Endothelial cell (in vitro differentiated cells): ENCODE data around the gene SHC3. TPM values are rescaled to one million over a fixed set of nuclear protein-coding genes. Genes with fewer than 3 reads are reported as not detected.

Experiments used
- DNase-seq: peaks from one replicate; pipeline ENCODE4 v3.0.0; 2021; ENCODE audit warnings: low spot score
- H3K27ac Mint-ChIP-seq: one replicate; pipeline ENCODE4 v1.8.0; 2021; ENCODE audit warnings: mixed read lengths, inconsistent platforms; ENCODE audit not compliant: unreplicated experiment
- H3K27me3 Mint-ChIP-seq: one replicate; pipeline ENCODE4 v1.8.0; 2021; ENCODE audit warnings: mild to moderate bottlenecking, moderate library complexity, mixed read lengths, inconsistent platforms; ENCODE audit not compliant: unreplicated experiment
- H3K36me3 Mint-ChIP-seq: one replicate; pipeline ENCODE4 v1.8.0; 2021; ENCODE audit warnings: mild to moderate bottlenecking, low read depth, mixed read lengths, inconsistent platforms; ENCODE audit not compliant: unreplicated experiment
- H3K4me1 Mint-ChIP-seq: one replicate; pipeline ENCODE4 v1.8.0; 2021; ENCODE audit warnings: mild to moderate bottlenecking, mixed read lengths, inconsistent platforms; ENCODE audit not compliant: unreplicated experiment
- H3K4me3 Mint-ChIP-seq: one replicate; pipeline ENCODE4 v1.8.0; 2021; ENCODE audit warnings: mild to moderate bottlenecking, mixed read lengths, inconsistent platforms; ENCODE audit not compliant: unreplicated experiment
- H3K9me3 Mint-ChIP-seq: one replicate; pipeline ENCODE4 v1.8.0; 2021; ENCODE audit warnings: mixed read lengths, inconsistent platforms; ENCODE audit not compliant: unreplicated experiment
- total RNA-seq: library from RNA; stranded (reverse); fragmentation: NEBNext Ultra II Directional; extraction: Animal tissue kit (Norgen Biotek cat#: 25700); gene quantifications from one replicate; pipeline ENCODE4 v1.2.1, GENCODE V29; 2021; ENCODE audit not compliant: unreplicated experiment
- TF ChIP-seq, protein P1 (sequence below): fragments of 200-600 bp; sonication (generic); IDR thresholded peaks from one replicate; pipeline ENCODE4 v1.5.0; 2021; ENCODE audit warnings: antibody characterized with exemption; ENCODE audit not compliant: unreplicated experiment

Gene SHC3
- total RNA-seq, 1 donor from 2014 or later = 6.5 TPM

- Mint-ChIP-seq H3K27ac (no peak overlapping the region), H3K36me3 (no peaks in the 10 kb centered on the region), H3K27me3 (no peaks in the 10 kb centered on the region), H3K4me1 (no peaks in the 10 kb centered on the region), H3K9me3 (no peaks in the 10 kb centered on the region), H3K4me3 (no peak overlapping the region)
- no peak for DNase-seq
- TF ChIP-seq, protein P1, sequence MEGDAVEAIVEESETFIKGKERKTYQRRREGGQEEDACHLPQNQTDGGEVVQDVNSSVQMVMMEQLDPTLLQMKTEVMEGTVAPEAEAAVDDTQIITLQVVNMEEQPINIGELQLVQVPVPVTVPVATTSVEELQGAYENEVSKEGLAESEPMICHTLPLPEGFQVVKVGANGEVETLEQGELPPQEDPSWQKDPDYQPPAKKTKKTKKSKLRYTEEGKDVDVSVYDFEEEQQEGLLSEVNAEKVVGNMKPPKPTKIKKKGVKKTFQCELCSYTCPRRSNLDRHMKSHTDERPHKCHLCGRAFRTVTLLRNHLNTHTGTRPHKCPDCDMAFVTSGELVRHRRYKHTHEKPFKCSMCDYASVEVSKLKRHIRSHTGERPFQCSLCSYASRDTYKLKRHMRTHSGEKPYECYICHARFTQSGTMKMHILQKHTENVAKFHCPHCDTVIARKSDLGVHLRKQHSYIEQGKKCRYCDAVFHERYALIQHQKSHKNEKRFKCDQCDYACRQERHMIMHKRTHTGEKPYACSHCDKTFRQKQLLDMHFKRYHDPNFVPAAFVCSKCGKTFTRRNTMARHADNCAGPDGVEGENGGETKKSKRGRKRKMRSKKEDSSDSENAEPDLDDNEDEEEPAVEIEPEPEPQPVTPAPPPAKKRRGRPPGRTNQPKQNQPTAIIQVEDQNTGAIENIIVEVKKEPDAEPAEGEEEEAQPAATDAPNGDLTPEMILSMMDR = no peak
These were observed 134.5 kb downstream of the SHC3 start for GRCh38 chr9:89044104-89044503.

DNA sequence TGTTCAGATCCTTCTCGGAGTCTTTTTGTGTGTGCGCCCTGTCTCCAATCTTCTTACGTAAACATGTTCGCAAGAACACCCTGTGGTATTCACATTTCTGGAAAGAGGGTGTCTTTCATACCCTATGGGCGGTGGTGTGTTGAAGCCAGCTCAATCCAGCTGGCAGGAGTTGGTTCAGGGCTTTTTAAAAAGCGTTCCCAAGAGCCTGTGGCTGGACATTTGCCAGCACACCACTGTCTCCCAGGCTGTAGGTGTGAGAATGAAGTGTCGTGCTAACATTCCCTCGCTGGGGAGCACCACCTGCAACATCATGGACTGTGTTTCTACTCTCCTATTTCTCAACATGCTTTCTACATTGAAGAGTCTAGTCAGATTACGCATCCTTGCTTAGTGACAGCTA lies 135.6 kb downstream of the SHC3 start:
- Mint-ChIP-seq H3K27me3 (no peaks in the 10 kb centered on the region), H3K9me3 (no peaks in the 10 kb centered on the region), H3K36me3 (no peaks in the 10 kb centered on the region), H3K4me1 (no peaks in the 10 kb centered on the region), H3K27ac (no peak overlapping the region), H3K4me3 (no peak overlapping the region)
- no peak for DNase-seq
- TF ChIP-seq, protein P1 = no peak

GRCh38 chr9:89039664-89040063 lies 139.0 kb downstream of the SHC3 start:
- Mint-ChIP-seq H3K27me3 (no peaks in the 10 kb centered on the region), H3K4me3 (no peak overlapping the region), H3K36me3 (no peaks in the 10 kb centered on the region), H3K27ac (no peak overlapping the region), H3K4me1 (no peaks in the 10 kb centered on the region), H3K9me3 (no peaks in the 10 kb centered on the region)
- TF ChIP-seq, protein P1 = no peak
- no peak for DNase-seq

GRCh38 chr9:89039104-89039465 lies 139.5 kb downstream of the SHC3 start:
- Mint-ChIP-seq H3K27me3 (no peaks in the 10 kb centered on the region), H3K36me3 (no peaks in the 10 kb centered on the region)

GRCh38 chr9:89038382-89039103 lies 140.1 kb downstream of the SHC3 start:
- Mint-ChIP-seq H3K27ac (no peak overlapping the region), H3K27me3 (no peaks in the 10 kb centered on the region), H3K36me3 (no peaks in the 10 kb centered on the region), H3K9me3 (no peaks in the 10 kb centered on the region), H3K4me1 (no peaks in the 10 kb centered on the region), H3K4me3 (no peak overlapping the region)
- DNase-seq = no peak
- TF ChIP-seq, protein P1 = no peak

More at GRCh38 chr9:89039104-89039465, 139.5 kb downstream of the SHC3 start:
- no peaks in the 10 kb centered on the region for H3K4me1 Mint-ChIP-seq
- H3K9me3 Mint-ChIP-seq = no peaks in the 10 kb centered on the region
- H3K4me3 Mint-ChIP-seq = no peak overlapping the region
- H3K27ac Mint-ChIP-seq = no peak overlapping the region
- DNase-seq = no peak
- TF ChIP-seq, protein P1 = no peak
